Neural crest cell (in vitro differentiated cells): ENCODE data around the gene COLQ. TPM values are rescaled to one million over a fixed set of nuclear protein-coding genes. Genes with fewer than 3 reads are reported as not detected.
A peak's percentile ranks its signal among the peaks of the same experiment; 100 is the strongest.

Experiments
- DNase-seq: peaks from one replicate; pipeline ENCODE4 v3.0.0; 2021; ENCODE audit warnings: low read depth, mixed read lengths, low spot score
- H3K27ac Mint-ChIP-seq: one replicate; pipeline ENCODE4 v1.8.0; 2021; ENCODE audit warnings: mild to moderate bottlenecking, mixed read lengths; ENCODE audit not compliant: unreplicated experiment
- H3K27me3 Mint-ChIP-seq: 2 replicates; pipeline ENCODE4 v1.8.0; 2021; ENCODE audit warnings: low read depth, mild to moderate bottlenecking, mixed read lengths
- H3K36me3 Mint-ChIP-seq: 2 replicates; pipeline ENCODE4 v1.8.0; 2021; ENCODE audit warnings: low read depth, mild to moderate bottlenecking, mixed read lengths
- H3K4me1 Mint-ChIP-seq: 2 replicates; pipeline ENCODE4 v1.8.0; 2021; ENCODE audit warnings: mixed read lengths
- H3K4me3 Mint-ChIP-seq: one replicate; pipeline ENCODE4 v1.8.0; 2021; ENCODE audit warnings: mild to moderate bottlenecking, mixed read lengths
- H3K9me3 Mint-ChIP-seq: 2 replicates; pipeline ENCODE4 v1.8.0; 2021; ENCODE audit warnings: mixed read lengths
- total RNA-seq: library from RNA; stranded (reverse); gene quantifications from 2 replicates; pipeline ENCODE4 v1.2.1, GENCODE V29; 2021
- TF ChIP-seq, protein P1 (sequence below): fragments of 200-600 bp; sonication (generic); conservative IDR thresholded peaks from 2 replicates; pipeline ENCODE4 v1.5.0; 2021; ENCODE audit warnings: antibody characterized with exemption, mild to moderate bottlenecking

The COLQ gene
- total RNA-seq, 1 donor from 2014 or later = 3.2 TPM

DNA sequence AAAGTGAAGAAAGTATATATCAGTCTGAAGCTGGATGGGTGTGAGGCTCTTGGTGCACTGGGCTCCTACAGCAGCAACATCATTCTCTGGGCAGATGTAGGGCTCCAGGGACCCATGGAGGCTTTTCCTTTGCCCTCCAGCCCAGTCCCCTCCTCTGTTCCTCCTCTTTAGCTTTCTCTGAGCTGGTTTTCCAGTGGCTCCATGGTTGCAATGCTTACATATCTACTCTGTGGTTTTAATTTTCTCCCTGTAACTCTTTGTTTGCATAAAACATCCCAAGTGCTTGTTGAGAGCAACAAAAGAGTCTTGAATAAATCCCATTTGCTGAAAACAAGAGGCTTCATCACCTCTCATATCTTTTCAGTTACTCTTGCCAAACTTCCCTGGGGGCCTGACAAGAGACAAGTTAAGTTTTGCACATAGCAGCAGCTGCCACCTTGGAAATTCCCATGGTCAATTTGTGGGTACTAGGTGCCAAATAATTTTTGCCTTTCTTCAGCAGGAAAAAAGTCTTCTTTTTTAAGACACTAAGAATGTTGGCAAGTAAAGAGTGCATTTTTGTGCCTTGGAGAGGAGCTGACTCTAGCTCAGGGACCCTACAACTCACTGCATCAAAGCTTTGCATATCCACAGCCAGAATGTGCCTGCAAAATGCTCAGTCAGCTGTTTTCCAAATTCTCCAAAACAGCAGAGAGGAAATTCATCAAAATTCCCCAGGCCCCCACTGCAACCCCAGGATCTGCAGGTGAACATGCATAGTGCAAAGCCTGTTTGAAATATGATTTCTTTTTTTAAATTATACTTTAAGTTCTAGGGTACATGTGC is 41.9 kb downstream of the COLQ start:
- H3K27ac Mint-ChIP-seq = no peak overlapping the region

DNA sequence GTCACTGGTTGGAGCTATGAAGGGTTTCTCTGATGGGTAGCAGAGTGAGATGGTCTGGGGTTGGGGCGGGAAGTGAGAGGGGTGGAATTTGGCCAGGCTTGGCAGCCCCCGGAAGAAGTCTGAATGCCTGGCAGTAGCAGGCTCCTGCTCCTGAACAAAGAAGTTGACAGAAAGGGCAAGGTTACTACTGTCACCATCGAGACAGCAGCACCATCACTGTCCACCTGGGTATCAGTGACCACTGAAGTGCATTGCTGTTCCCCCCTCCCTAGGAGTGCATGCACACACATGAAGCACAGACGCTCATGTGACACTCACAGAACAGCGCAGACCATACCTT is 42.9 kb downstream of the COLQ start:
- Mint-ChIP-seq H3K4me1 (peaks cover 9% of the 10 kb centered on the region), H3K36me3 (no peaks in the 10 kb centered on the region), H3K27me3 (peaks cover 5% of the 10 kb centered on the region), H3K27ac (peak overlapping the region; percentile 43), H3K9me3 (no peaks in the 10 kb centered on the region), H3K4me3 (no peak overlapping the region)
- no peak for DNase-seq
- TF ChIP-seq, protein P1, sequence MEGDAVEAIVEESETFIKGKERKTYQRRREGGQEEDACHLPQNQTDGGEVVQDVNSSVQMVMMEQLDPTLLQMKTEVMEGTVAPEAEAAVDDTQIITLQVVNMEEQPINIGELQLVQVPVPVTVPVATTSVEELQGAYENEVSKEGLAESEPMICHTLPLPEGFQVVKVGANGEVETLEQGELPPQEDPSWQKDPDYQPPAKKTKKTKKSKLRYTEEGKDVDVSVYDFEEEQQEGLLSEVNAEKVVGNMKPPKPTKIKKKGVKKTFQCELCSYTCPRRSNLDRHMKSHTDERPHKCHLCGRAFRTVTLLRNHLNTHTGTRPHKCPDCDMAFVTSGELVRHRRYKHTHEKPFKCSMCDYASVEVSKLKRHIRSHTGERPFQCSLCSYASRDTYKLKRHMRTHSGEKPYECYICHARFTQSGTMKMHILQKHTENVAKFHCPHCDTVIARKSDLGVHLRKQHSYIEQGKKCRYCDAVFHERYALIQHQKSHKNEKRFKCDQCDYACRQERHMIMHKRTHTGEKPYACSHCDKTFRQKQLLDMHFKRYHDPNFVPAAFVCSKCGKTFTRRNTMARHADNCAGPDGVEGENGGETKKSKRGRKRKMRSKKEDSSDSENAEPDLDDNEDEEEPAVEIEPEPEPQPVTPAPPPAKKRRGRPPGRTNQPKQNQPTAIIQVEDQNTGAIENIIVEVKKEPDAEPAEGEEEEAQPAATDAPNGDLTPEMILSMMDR = no peak

More for the DNA sequence above, 41.9 kb downstream of the COLQ start:
- TF ChIP-seq, protein P1 = no peak
- Mint-ChIP-seq H3K36me3 (no peaks in the 10 kb centered on the region), H3K9me3 (no peaks in the 10 kb centered on the region), H3K4me3 (no peak overlapping the region), H3K4me1 (peaks cover 9% of the 10 kb centered on the region), H3K27me3 (peaks cover 5% of the 10 kb centered on the region)
- DNase-seq = no peak

DNA sequence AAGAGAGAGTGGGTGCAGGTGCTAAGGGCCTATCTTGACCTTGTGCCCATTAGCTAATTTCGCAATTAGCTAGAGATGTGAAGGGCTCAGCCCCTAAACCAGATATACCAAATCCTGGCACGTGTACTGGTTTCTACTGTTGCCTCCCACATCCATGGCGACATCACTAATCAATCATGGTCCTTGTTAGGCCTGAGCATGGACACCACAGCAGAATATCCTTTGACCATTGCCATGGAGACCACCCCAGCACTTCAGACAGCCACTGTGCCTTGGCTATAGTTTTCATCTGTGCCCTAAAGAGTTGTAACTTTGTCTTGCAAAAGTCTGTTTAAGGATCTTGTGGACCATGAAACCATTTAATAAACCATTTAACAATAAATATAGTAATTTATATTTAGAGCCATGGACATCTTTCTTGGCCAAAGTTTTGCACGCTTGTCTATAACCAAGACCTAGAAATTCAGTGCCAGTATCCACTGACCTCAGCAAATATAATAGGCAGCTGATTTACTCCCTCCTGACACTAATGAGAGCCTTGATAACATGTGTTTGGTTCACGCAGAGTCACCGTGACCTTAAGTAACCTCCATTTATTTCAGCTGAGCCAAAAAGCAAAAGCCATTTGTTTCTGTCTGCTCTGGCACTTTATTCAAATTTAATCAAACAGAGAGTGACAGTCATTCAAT is 43.4 kb downstream of the COLQ start:
- H3K4me3 Mint-ChIP-seq = no peak overlapping the region
- peaks cover 9% of the 10 kb centered on the region for H3K4me1 Mint-ChIP-seq
- H3K27ac Mint-ChIP-seq = no peak overlapping the region
- no peaks in the 10 kb centered on the region for H3K36me3 Mint-ChIP-seq
- no peaks in the 10 kb centered on the region for H3K9me3 Mint-ChIP-seq
- TF ChIP-seq, protein P1 = no peak
- no peak for DNase-seq
- H3K27me3 Mint-ChIP-seq = no peaks in the 10 kb centered on the region

DNA sequence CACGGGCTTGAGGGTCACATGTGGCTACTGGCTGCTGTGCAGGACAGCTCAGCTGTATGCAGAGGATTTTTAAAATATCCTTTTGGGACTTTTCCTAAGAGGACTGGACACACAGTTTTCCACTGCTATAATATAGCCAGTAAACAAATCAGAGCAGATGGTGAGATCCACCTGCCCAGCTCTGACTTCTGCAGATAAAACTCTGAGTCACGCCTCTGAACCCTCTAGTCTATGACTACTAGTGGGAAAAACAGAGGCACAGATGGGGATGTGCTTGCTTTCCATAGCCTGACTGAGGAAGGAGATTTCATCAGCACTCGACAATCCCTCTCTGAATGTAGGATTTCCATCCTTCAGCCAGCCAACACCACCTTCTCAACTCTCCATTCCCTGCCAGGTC is 45.1 kb downstream of the COLQ start:
- TF ChIP-seq, protein P1 = no peak
- DNase-seq = no peak
- no peaks in the 10 kb centered on the region for H3K9me3 Mint-ChIP-seq
- H3K27ac Mint-ChIP-seq = no peak overlapping the region
- peaks cover 9% of the 10 kb centered on the region for H3K4me1 Mint-ChIP-seq
- H3K4me3 Mint-ChIP-seq = no peak overlapping the region
- H3K27me3 Mint-ChIP-seq = no peaks in the 10 kb centered on the region
- H3K36me3 Mint-ChIP-seq = no peaks in the 10 kb centered on the region

DNA sequence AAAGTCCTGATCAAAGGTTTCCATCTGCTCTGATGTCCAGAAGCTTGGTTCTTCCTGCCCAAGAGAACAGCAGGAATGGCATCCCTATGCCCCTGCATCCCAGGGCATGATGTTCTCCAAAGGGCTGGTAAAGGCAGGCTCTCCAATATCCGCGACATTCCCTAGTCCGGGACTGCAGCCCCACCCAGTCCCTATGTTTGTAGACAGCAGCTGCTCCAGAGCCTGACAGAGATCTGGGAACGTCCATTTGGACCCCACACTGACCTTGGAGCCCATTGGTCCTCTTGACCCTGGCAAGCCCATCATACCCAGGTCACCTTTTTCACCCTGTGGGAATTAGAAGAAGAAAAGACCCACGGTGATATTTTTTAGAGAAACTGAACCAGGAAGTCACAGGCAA is 46.3 kb downstream of the COLQ start:
- peaks cover 9% of the 10 kb centered on the region for H3K4me1 Mint-ChIP-seq
- no peak overlapping the region for H3K4me3 Mint-ChIP-seq
- H3K36me3 Mint-ChIP-seq = peaks cover 2% of the 10 kb centered on the region
- TF ChIP-seq, protein P1 = no peak
- no peak for DNase-seq
- H3K27ac Mint-ChIP-seq = no peak overlapping the region
- H3K9me3 Mint-ChIP-seq = no peaks in the 10 kb centered on the region
- H3K27me3 Mint-ChIP-seq = no peaks in the 10 kb centered on the region
